GM03348 (cell line): ENCODE measurements around the gene RPH3AL.
A peak's percentile ranks its signal among the peaks of the same experiment; 100 is the strongest.

Experiments
- DNase-seq: peaks from one replicate; pipeline ENCODE4 v3.0.0; 2012; ENCODE audit warnings: low spot score

Gene RPH3AL

GRCh38 chr17:352421-353212 is at the start of gene RPH3AL:
Gene RPH3AL (minus strand): TSS chr17:352807. CDS start chr17:327543, 25,264 bp downstream.
- DNase-seq: no peak

- no peak for DNase-seq
Observed at GRCh38 chr17:400257-400656, 47.6 kb upstream of the RPH3AL start.

- no peak for DNase-seq
Observed at GRCh38 chr17:396788-397187, 44.2 kb upstream of the RPH3AL start.

- no peak for DNase-seq
Observed at GRCh38 chr17:395974-396373, 43.4 kb upstream of the RPH3AL start.

- DNase-seq: no peak
Observed at GRCh38 chr17:395179-395578, 42.6 kb upstream of the RPH3AL start.

GRCh38 chr17:394718-395095 is 42.1 kb upstream of the RPH3AL start:
- DNase-seq: no peak

GRCh38 chr17:393806-394717 is 41.5 kb upstream of the RPH3AL start:
- no peak for DNase-seq

- DNase-seq: no peak
Observed at GRCh38 chr17:391850-392249, 39.2 kb upstream of the RPH3AL start.

- no peak for DNase-seq
Observed at GRCh38 chr17:390025-390424, 37.4 kb upstream of the RPH3AL start.

- DNase-seq: no peak
Observed at GRCh38 chr17:388087-388486, 35.5 kb upstream of the RPH3AL start.

- peak; percentile 96 for DNase-seq
Observed at GRCh38 chr17:386141-386876, 33.7 kb upstream of the RPH3AL start.

GRCh38 chr17:385836-386140 is 33.2 kb upstream of the RPH3AL start:
- no peak for DNase-seq

- DNase-seq: peak; percentile 73
Observed at GRCh38 chr17:385178-385835, 32.7 kb upstream of the RPH3AL start.

- DNase-seq: no peak
Observed at GRCh38 chr17:384622-385177, 32.1 kb upstream of the RPH3AL start.

GRCh38 chr17:383771-384621 is 31.4 kb upstream of the RPH3AL start:
- DNase-seq: no peak

GRCh38 chr17:382644-383533 is 30.3 kb upstream of the RPH3AL start:
- DNase-seq: no peak

GRCh38 chr17:381941-382643 is 29.5 kb upstream of the RPH3AL start:
- DNase-seq: no peak

GRCh38 chr17:381516-381915 is 28.9 kb upstream of the RPH3AL start:
- DNase-seq: no peak
